GM21723 (cell line): ENCODE results near the gene VIPR2.

Experiments used
- ATAC-seq: cut with Tn5 transposase; IDR thresholded peaks from one replicate; pipeline ENCODE4 v1.9.1; 2021; ENCODE audit warnings: mild to moderate bottlenecking, moderate library complexity; ENCODE audit not compliant: unreplicated experiment

Gene VIPR2

DNA sequence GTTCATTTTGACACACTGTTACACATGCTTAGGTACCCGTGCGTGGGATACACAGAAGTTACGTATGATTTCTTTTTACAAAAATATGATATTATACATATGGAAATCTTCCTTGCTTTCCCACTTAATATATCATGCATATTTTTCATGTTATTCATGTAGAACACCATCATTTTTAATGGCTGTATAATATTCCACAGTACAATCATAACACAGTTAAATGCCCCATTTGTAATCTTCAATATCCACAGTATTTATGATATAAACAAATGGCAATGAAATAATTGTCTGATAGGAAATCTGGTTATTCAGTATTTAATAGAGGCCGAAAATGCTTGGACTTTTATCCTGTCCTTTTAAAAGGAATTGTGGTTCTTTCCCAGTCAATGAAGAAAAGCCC is 23.2 kb downstream of the VIPR2 start:
- ATAC-seq: no peak

DNA sequence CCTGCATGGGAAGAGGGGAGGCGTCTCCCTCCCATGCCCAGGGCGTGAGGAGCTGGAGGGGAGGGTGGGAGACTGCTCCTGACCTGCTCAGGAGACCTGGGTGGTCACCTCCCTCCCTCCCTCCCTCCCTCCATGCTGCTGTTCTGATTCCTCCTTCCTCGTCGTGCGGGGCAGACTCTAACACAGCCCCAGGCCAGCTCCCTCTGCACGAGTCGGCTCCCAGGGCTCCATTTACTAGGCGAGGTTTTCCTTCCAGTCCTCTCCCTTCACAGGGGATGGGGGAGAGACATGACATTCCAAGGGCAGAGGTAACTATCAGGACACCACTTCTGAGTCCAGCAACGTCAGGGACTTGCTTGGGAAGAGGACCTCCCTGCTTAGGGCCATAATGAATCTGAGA is 23.6 kb downstream of the VIPR2 start:
- ATAC-seq: no peak

DNA sequence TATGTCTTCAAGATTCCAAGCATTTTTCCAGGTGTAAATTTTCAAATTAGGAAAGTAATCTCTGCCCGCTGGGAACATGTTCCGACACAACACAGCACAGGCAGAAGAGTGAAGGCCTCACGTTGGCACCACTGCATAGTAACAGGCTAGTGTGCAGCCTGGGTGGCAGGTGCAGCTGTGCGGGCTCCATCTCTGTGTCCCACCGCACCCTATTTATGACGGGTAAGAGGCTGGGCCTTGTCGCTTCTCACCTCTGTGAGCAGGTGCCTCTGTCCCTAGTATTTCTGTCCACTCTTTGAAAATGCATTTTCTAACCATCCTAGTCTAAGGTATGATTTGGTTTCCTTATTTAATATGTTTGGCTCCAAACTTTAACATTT is 24.1 kb downstream of the VIPR2 start:
- no peak for ATAC-seq

DNA sequence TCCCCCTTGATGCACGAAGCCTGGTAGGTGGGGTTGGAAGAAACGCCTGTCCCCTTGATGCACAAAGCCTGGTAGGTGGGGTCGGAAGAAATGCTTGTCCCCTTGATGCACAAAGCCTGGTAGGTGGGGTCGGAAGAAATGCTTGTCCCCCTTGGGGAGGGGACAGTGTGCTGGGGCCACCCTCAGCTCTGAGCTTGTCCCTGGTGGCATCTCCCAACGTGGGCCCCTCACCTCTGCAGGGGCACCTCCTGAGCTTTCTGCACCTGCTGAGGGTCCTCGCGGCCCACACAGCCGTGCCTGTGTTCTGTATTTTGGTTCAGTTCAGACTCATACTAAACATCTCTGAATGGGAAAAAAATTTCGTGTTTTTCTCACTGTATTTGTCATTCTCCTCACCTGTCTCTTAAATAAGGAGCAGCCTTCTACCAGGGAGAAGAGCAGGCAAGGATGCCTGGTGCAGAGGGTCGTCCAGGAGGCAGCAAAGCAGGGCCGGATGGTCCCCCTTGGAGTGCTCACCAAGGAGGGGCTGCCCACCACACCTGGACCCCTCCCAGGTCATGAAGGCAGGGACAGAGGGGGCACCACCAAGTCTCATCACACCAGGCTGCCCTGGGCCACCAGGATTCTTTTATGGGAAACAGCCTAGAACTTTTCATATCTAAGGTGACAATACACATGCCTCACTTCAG is 24.7 kb downstream of the VIPR2 start:
- no peak for ATAC-seq

DNA sequence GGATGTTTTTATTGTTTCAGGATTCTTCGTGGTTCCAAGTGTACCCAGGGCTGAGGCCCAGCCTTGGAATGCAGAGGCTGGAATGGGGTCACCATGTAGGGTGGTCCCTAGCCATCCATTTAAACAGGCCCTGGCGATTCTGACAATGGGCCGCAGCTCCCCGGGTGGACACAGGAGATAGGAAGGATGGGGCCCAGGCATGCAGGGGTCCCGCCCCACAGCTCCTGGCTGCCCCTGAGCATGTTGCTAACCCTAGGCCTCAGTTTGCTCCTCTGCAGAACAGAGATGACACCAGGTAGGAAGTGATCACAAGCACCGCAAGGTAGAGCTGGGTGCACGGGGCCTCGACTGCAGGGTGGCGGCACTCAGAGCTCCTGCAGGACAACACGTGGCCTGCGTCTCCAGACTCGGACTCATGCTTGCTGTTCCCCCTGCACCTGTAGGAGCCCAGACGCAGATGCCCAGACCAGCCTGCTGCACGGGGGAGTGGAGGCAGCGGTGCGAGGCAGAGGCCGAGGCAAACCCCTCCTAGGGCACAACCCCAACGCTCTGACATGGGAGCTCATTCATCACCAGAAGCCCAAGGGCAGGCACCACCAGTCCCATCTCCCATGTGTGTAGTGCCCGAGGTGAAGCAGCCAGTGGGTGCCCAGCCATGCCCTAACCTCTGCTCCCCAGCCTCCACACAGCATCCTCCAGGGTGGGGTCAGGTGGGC is 25.5 kb downstream of the VIPR2 start:
- ATAC-seq: no peak

DNA sequence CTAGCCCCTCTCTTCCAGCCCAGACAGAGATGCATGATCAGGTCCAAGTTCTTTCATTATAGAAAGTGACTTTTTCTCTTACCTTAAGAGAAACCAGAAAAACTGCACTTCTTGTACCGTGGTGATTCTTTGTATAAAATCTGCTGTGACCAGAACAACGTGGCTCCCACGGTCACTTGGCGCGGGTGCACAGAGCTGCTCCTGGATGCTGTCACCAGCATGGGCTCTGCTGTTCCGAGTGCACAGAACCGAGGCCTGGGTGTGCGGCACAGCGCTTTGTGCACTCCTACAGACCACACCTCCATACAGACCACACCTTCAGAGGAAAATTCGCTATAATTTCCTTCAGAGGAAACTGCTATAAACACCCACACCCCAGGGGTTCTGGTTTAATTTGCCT is 26.0 kb downstream of the VIPR2 start:
- no peak for ATAC-seq

DNA sequence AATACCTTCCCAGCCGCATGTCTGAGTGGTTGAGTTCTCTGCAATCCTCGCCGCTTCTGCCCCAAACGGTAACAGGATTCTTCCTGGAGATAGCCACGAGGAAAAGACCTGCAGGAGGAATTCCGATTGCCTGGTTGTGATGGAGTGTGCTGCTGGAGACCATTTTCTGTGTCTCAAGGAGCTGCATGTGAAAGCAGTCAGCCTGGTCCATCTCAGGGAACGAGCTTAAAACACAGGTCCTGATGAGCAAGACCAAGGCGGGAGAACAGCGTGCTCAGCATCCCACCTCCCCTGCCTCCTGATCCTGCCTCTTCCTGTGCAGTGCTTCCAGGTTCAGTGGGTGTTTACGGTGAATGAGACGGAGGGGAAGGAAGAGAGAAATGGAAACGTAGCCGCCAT is 26.5 kb downstream of the VIPR2 start:
- no peak for ATAC-seq

DNA sequence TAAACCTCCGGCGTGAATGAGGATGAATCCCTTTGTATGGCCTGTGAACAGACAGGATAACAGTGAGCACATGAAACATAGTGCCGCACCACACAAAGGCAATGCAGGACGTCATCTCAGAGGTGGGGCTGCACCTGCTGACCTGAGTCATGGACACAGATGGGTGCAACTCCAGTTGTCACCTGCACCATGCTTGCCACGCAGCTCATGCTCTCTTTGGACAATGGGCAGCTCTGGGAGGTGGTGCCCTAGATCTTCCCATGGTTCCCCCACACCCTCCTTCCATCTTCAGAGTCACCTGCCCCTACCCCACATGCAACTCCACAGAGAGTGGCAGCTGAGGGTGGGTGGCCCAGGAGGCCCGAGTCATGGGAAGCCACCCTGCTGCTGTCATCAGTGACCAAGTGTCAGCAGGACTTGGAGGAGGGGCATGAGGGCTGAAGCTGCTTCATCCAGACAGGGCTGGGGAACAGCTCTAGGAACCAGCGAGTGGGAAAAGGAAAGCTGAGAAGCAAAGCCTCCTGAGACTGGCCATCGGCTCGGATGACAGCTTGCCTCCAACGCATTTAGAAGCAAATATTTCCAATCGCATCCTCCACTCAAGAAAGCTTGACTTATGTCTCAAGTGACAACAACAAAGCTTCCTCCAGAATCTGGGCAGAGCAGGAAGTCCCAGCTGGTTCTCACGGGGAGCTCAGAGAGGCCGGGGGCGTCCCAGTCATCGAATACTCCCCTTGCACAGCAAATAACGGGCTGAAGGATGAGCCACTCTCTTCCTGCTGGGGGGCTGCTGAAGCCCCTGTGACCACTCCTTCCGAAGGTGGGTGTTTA is 27.1 kb downstream of the VIPR2 start:
- no peak for ATAC-seq

DNA sequence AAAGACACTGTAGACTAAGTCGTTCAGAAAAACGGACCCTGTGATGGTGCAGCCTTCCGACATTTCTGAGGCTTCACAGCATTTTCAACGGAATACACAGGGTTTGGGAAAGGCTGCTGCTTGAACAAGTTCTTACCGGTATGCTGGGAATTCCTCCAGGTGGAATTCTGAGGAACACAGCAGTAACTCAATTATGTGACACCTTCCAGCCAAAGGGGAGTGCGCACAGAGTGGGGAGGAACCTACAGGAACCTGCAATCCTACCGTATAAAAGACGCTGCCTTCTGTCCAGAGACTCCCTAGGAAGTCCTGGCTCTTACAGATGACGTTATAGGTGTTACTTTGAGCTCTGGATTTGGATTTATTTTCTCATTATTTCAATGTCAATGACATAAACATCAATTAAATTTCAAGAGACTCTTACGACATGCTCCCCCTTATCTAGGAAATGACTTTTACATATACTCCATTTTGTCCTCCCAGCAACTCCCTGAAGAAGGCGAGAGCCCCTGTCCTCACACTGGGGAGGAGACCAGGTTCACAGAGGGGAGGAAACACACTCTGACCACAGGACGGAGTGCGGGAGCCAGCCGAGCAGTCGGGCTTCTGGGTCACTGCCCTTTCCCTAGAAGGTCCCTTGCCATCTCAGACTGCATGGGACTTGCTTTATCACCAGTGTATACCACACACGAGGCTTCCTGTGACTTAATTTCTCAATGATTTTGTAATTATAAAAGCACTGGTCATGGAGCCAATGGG is 27.9 kb downstream of the VIPR2 start:
- ATAC-seq: no peak

GRCh38 chr7:159115601-159116501 is 28.8 kb downstream of the VIPR2 start:
- ATAC-seq: no peak

- no peak for ATAC-seq
Observed at GRCh38 chr7:159114981-159115380, 29.7 kb downstream of the VIPR2 start.

GRCh38 chr7:159114096-159114495 is 30.6 kb downstream of the VIPR2 start:
- ATAC-seq: no peak

GRCh38 chr7:159113056-159113455 is 31.6 kb downstream of the VIPR2 start:
- ATAC-seq: no peak

DNA sequence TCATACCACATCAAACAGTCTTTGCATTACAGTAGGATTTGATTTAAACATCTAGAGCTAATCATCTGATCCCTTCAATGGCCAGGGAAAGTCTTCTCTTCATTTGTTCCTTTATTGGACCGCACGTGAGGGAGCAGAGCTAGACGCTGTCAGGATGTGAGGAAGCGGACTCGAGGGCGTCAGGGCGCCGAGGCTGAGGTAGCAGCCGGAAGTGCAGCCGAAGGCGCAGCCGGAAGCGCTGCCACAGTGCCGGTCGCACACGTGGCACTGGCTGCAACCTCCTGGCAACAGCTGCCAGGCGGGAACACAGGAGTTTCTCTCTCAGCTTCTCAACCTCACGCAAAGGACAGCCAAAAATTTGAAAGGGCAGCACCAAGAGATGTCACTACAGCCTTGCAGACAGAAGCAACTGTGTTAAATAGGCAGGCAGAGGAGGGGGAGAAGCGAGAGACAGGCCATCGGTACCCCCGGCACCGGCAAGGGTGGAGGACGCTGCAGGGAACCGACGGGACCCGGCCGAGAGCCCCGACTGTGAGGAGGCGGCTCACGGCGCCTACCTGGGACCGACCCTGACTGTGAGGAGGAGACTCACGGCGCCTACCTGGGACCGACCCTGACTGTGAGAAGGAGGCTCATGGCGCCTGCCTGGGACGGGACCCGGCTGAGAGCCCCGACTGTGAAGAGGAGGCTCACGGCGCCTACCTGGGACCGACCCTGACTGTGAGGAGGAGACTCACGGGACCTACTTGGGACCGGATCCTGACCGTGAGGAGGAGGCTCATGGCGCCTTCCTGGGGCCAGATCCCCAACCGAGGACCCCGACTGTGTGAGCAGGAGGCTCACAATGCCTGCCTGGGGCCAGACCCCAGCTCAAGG is 32.3 kb downstream of the VIPR2 start:
- ATAC-seq: no peak

DNA sequence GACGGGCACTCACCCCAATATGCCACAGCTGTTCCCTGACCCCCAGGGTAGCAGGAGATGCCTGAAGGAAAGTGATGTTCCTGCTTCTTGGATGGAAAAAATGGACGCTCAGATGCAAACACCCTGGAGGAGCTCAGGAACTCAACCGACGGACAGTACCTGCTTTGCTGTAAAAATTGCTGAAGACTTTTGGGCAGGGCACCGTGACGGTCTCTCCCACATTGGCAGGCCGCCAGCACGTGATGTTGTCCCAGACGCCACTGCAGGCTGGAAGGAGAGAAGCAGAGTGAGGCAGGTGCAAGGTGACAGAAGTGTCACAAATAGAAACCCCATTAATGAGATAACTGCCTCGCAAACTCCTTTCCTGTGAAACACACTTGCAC is 35.0 kb downstream of the VIPR2 start:
- ATAC-seq: no peak

DNA sequence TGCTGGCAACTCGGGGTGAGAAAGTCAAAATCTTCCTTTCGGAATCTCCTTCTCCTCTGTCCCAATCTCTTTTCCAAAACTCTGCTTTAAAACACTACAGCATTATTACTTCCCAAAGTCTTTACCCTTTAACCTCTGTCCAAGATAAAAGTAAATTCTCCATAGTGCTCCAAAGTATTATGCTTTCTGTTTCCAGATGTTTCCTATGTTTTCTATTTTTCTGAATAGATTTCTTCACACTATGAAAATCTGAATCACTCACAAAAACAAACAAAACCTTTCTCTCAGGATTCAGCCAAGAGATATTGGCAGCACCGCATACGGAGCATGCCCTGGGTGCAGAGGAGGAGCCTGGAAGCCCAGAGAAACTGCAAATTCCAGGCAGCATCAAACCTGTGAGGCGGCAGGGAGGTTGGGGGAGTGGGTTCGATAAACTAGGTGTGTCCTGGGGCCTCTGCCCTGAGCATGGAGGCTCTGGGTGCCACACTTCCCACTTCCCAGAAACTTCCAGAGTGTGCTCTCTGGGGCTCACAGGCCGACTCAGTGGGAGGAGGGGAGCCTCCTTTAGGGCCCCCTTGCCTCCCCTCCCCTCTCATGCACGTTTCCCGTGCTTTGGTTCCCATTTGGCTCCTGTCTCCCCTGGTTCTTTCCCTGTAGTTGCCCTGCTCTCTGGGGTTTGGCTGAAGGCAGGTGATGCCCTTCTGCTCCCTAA is 35.6 kb downstream of the VIPR2 start:
- no peak for ATAC-seq

GRCh38 chr7:159108491-159108890 is 36.2 kb downstream of the VIPR2 start:
- ATAC-seq: no peak

DNA sequence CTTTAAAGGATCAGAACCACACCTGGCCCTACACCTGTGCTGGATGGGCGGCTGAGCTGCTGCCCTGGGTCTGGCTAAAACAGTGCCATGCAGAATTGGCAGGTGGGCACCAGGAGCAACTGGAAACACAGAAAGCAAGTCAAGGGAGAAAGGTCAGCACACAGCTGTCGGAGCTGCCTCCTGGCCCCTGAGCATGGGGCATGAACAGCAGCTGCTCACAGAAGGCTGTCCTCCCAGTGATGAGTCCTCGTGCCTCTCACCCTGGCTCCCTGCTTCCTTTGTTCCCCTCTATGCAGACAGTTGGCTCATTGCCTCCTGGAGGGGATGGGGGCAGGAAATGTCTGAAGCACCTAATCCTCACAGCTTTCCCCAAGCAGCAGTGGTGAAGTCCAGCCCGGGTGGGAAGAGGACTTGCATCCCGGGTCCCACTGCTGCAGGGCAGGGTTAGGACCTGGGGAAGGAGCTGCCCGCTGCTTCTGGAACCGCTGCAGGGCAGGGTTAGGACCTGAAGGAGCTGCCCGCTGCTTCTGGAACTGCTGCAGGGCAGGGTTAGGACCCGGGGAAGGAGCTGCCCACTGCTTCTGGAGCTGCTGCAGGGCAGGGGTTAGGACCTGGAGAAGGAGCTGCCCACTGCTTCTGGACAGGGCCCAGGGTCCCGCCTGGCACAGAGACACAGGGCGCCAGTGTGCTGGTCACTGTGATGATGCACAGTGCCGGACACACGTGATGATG is 37.3 kb downstream of the VIPR2 start:
- ATAC-seq: no peak
